Measurements from ENCODE around the gene TMEM126B. TPM values are rescaled to one million over a fixed set of nuclear protein-coding genes. Genes with fewer than 3 reads are reported as not detected.
A peak's percentile ranks its signal among the peaks of the same experiment; 100 is the strongest.
"Not testable (repeated sequence)": the region's sequence is repeated elsewhere in the genome, so short reads cannot be mapped to it uniquely, and the experiment has no call there.

The TMEM126B gene
- total RNA-seq, 1 experiment from 2014 or later: 64.2 TPM

GRCh38 chr11:85620256-85620655 is 8.1 kb upstream of the TMEM126B start:
- H3K36me3 ChIP-seq (replicated peaks; ENCODE audit: control insufficient read depth, insufficient read depth, low read length): no peaks in the 10 kb centered on the region
- no peak for DNase-seq
- no peaks in the 10 kb centered on the region for H3K27me3 ChIP-seq (ENCODE audit: control insufficient read depth, insufficient read depth, low read length)
- H3K4me3 ChIP-seq (ENCODE audit: insufficient read depth, low read depth, low read length): no peak overlapping the region

- DNase-seq: no peak
- H3K4me3 ChIP-seq (ENCODE audit: insufficient read depth, low read depth, low read length): no peak overlapping the region
- H3K36me3 ChIP-seq (replicated peaks; ENCODE audit: control insufficient read depth, insufficient read depth, low read length): peaks cover 2% of the 10 kb centered on the region; the same call in 1 of the 2 replicates
- no peaks in the 10 kb centered on the region for H3K27me3 ChIP-seq (ENCODE audit: control insufficient read depth, insufficient read depth, low read length)
Observed at GRCh38 chr11:85626496-85626895, 1.9 kb upstream of the TMEM126B start.

- peaks cover 2% of the 10 kb centered on the region for H3K36me3 ChIP-seq (replicated peaks; ENCODE audit: control insufficient read depth, insufficient read depth, low read length)
- DNase-seq: no peak
- H3K27me3 ChIP-seq (ENCODE audit: control insufficient read depth, insufficient read depth, low read length): no peaks in the 10 kb centered on the region
- peak within 1 kb of the TSS; percentile 81 for H3K4me3 ChIP-seq (ENCODE audit: insufficient read depth, low read depth, low read length)
Observed at GRCh38 chr11:85627332-85627997, 928 bp upstream of the TMEM126B start, which contains the start of gene DLG2. DLG2 (minus strand) TSS chr11:85627344.

GRCh38 chr11:85628771-85629341 is 463 bp downstream of the TMEM126B start:
- H3K27me3 ChIP-seq (ENCODE audit: control insufficient read depth, insufficient read depth, low read length): no peaks in the 10 kb centered on the region
- DNase-seq: no peak
- peak overlapping the region; percentile 86 for H3K4me3 ChIP-seq (ENCODE audit: insufficient read depth, low read depth, low read length)
- H3K36me3 ChIP-seq (replicated peaks; ENCODE audit: control insufficient read depth, insufficient read depth, low read length): peaks cover 2% of the 10 kb centered on the region

GRCh38 chr11:85634747-85635146 is 6.4 kb downstream of the TMEM126B start:
- no peak overlapping the region for H3K4me3 ChIP-seq (ENCODE audit: insufficient read depth, low read depth, low read length)
- H3K36me3 ChIP-seq (replicated peaks; ENCODE audit: control insufficient read depth, insufficient read depth, low read length): peaks cover 3% of the 10 kb centered on the region
- no peaks in the 10 kb centered on the region for H3K27me3 ChIP-seq (ENCODE audit: control insufficient read depth, insufficient read depth, low read length)
- no peak for DNase-seq

GRCh38 chr11:85643191-85643614 is 14.8 kb downstream of the TMEM126B start:
- no peak for DNase-seq
- Histone ChIP-seq H3K27me3 (ENCODE audit: control insufficient read depth, insufficient read depth, low read length) (no peaks in the 10 kb centered on the region), H3K36me3 (replicated peaks; ENCODE audit: control insufficient read depth, insufficient read depth, low read length) (no peaks in the 10 kb centered on the region), H3K4me3 (ENCODE audit: insufficient read depth, low read depth, low read length) (no peak overlapping the region)

GRCh38 chr11:85647078-85647477 is 18.7 kb downstream of the TMEM126B start:
- no peak for DNase-seq
- Histone ChIP-seq H3K36me3 (replicated peaks; ENCODE audit: control insufficient read depth, insufficient read depth, low read length) (no peaks in the 10 kb centered on the region), H3K4me3 (ENCODE audit: insufficient read depth, low read depth, low read length) (peak overlapping the region; percentile 71), H3K27me3 (ENCODE audit: control insufficient read depth, insufficient read depth, low read length) (no peaks in the 10 kb centered on the region)

GRCh38 chr11:85647604-85648299 is 19.4 kb downstream of the TMEM126B start, which contains the start of gene TMEM126A:
TMEM126A (plus strand) TSS chr11:85647967; CDS start chr11:85650256, 2,289 bp downstream.
- peak; percentile 77 for DNase-seq
- no peaks in the 10 kb centered on the region for H3K27me3 ChIP-seq (ENCODE audit: control insufficient read depth, insufficient read depth, low read length)
- no peaks in the 10 kb centered on the region for H3K36me3 ChIP-seq (replicated peaks; ENCODE audit: control insufficient read depth, insufficient read depth, low read length)
- H3K4me3 ChIP-seq (ENCODE audit: insufficient read depth, low read depth, low read length): peak within 1 kb of the TSS; percentile 71

GRCh38 chr11:85651118-85651517 is 22.7 kb downstream of the TMEM126B start:
- Histone ChIP-seq H3K4me3 (ENCODE audit: insufficient read depth, low read depth, low read length) (no peak overlapping the region), H3K27me3 (ENCODE audit: control insufficient read depth, insufficient read depth, low read length) (no peaks in the 10 kb centered on the region), H3K36me3 (replicated peaks; ENCODE audit: control insufficient read depth, insufficient read depth, low read length) (no peaks in the 10 kb centered on the region; the same call in 1 of the 2 replicates)
- DNase-seq: no peak

- no peak for DNase-seq
- Histone ChIP-seq H3K27me3 (ENCODE audit: control insufficient read depth, insufficient read depth, low read length) (no peaks in the 10 kb centered on the region), H3K4me3 (ENCODE audit: insufficient read depth, low read depth, low read length) (no peak overlapping the region), H3K36me3 (replicated peaks; ENCODE audit: control insufficient read depth, insufficient read depth, low read length) (no peaks in the 10 kb centered on the region; the same call in none of the 2 replicates)
Observed at GRCh38 chr11:85652786-85653447, 24.5 kb downstream of the TMEM126B start.

- not testable (repeated sequence) for H3K36me3 ChIP-seq (replicated peaks; ENCODE audit: control insufficient read depth, insufficient read depth, low read length); DNase-seq; H3K4me3 ChIP-seq (ENCODE audit: insufficient read depth, low read depth, low read length); H3K27me3 ChIP-seq (ENCODE audit: control insufficient read depth, insufficient read depth, low read length)
Observed at GRCh38 chr11:85654343-85654742, 25.9 kb downstream of the TMEM126B start.

GRCh38 chr11:85656777-85657176 is 28.4 kb downstream of the TMEM126B start:
- no peaks in the 10 kb centered on the region for H3K27me3 ChIP-seq (ENCODE audit: control insufficient read depth, insufficient read depth, low read length)
- DNase-seq: no peak
- peaks cover 6% of the 10 kb centered on the region for H3K36me3 ChIP-seq (replicated peaks; ENCODE audit: control insufficient read depth, insufficient read depth, low read length)
- H3K4me3 ChIP-seq (ENCODE audit: insufficient read depth, low read depth, low read length): no peak overlapping the region

GRCh38 chr11:85658180-85658579 is 29.8 kb downstream of the TMEM126B start:
- DNase-seq: no peak
- H3K4me3 ChIP-seq (ENCODE audit: insufficient read depth, low read depth, low read length): no peak overlapping the region
- no peaks in the 10 kb centered on the region for H3K27me3 ChIP-seq (ENCODE audit: control insufficient read depth, insufficient read depth, low read length)
- peaks cover 10% of the 10 kb centered on the region for H3K36me3 ChIP-seq (replicated peaks; ENCODE audit: control insufficient read depth, insufficient read depth, low read length)

- Histone ChIP-seq H3K36me3 (replicated peaks; ENCODE audit: control insufficient read depth, insufficient read depth, low read length) (peaks cover 10% of the 10 kb centered on the region), H3K27me3 (ENCODE audit: control insufficient read depth, insufficient read depth, low read length) (no peaks in the 10 kb centered on the region), H3K4me3 (ENCODE audit: insufficient read depth, low read depth, low read length) (peak overlapping the region; percentile 4; the same call in 1 of the 2 replicates)
- DNase-seq: no peak
Observed at GRCh38 chr11:85661972-85662664, 33.7 kb downstream of the TMEM126B start.
